GM21360 (cell line): ENCODE measurements around the gene PSMA8.
A peak's percentile ranks its signal among the peaks of the same experiment; 100 is the strongest.
"Not testable (repeated sequence)": the region's sequence is repeated elsewhere in the genome, so short reads cannot be mapped to it uniquely, and the experiment has no call there.

ENCODE experiments used
- ATAC-seq: cut with Tn5 transposase; IDR thresholded peaks from one replicate; pipeline ENCODE4 v1.9.1; 2021; ENCODE audit warnings: mild to moderate bottlenecking, moderate library complexity; ENCODE audit not compliant: unreplicated experiment

Gene PSMA8

GRCh38 chr18:26133652-26134051, at the start of gene PSMA8:
TSS of gene PSMA8 (plus strand) at chr18:26133869. CDS start at chr18:26133966, 97 bp downstream.
- ATAC-seq: no peak

- no peak for ATAC-seq
Observed at GRCh38 chr18:26085056-26085455, 48.6 kb upstream of the PSMA8 start.

GRCh38 chr18:26086959-26087358, 46.7 kb upstream of the PSMA8 start:
- ATAC-seq: no peak

GRCh38 chr18:26088487-26088886, 45.2 kb upstream of the PSMA8 start:
- ATAC-seq: no peak

GRCh38 chr18:26089293-26090129, 44.2 kb upstream of the PSMA8 start:
- no peak for ATAC-seq

- peak; percentile 70 for ATAC-seq
Observed at GRCh38 chr18:26090130-26091046, 43.3 kb upstream of the PSMA8 start, which contains the start of gene SS18. TSS of gene SS18 (minus strand) at chr18:26090613. CDS start at chr18:26090569, 44 bp downstream.

- peak; percentile 35 for ATAC-seq
Observed at GRCh38 chr18:26091047-26091630, 42.5 kb upstream of the PSMA8 start.

- no peak for ATAC-seq
Observed at GRCh38 chr18:26096852-26097251, 36.8 kb upstream of the PSMA8 start.

GRCh38 chr18:26097563-26097962, 36.1 kb upstream of the PSMA8 start:
- no peak for ATAC-seq

GRCh38 chr18:26103579-26103978, 30.1 kb upstream of the PSMA8 start:
- ATAC-seq: no peak

- no peak for ATAC-seq
Observed at GRCh38 chr18:26104035-26104434, 29.6 kb upstream of the PSMA8 start.

GRCh38 chr18:26119246-26119645, 14.4 kb upstream of the PSMA8 start:
- ATAC-seq: no peak

GRCh38 chr18:26121476-26121875, 12.2 kb upstream of the PSMA8 start:
- ATAC-seq: no peak

- ATAC-seq: not testable (repeated sequence)
Observed at GRCh38 chr18:26121994-26122393, 11.7 kb upstream of the PSMA8 start.

GRCh38 chr18:26127786-26128185, 5.9 kb upstream of the PSMA8 start:
- ATAC-seq: no peak

- not testable (repeated sequence) for ATAC-seq
Observed at GRCh38 chr18:26128192-26128591, 5.5 kb upstream of the PSMA8 start.

GRCh38 chr18:26134107-26134506, 438 bp downstream of the PSMA8 start:
- ATAC-seq: no peak

GRCh38 chr18:26135548-26135947, 1.9 kb downstream of the PSMA8 start:
- no peak for ATAC-seq

- no peak for ATAC-seq
Observed at GRCh38 chr18:26157326-26157725, 23.7 kb downstream of the PSMA8 start.

GRCh38 chr18:26159353-26159752, 25.7 kb downstream of the PSMA8 start:
- ATAC-seq: no peak

GRCh38 chr18:26164571-26164970, 30.9 kb downstream of the PSMA8 start:
- no peak for ATAC-seq
